Ishikawa (cell line): Measurements from ENCODE around the gene TWF1.

Experiments used
- CEBPB ChIP-seq: IDR thresholded peaks from 2 replicates; pipeline ENCODE4 v1.6.1; 2012
- CREB1 ChIP-seq: IDR thresholded peaks from 2 replicates; pipeline ENCODE4 v1.6.1; 2012; ENCODE audit warnings: low read depth
- EGR1 ChIP-seq: IDR thresholded peaks from 2 replicates; pipeline ENCODE4 v1.6.1; 2012
- EP300 ChIP-seq: IDR thresholded peaks from 2 replicates; pipeline ENCODE4 v1.6.1; 2012; ENCODE audit warnings: borderline replicate concordance
- FOXM1 ChIP-seq: IDR thresholded peaks from 2 replicates; pipeline ENCODE4 v1.6.1; 2012; ENCODE audit warnings: low read depth, borderline replicate concordance
- NFIC ChIP-seq: IDR thresholded peaks from 2 replicates; pipeline ENCODE4 v1.6.1; 2012
- RAD21 ChIP-seq: IDR thresholded peaks from 2 replicates; pipeline ENCODE4 v1.6.1; 2012; ENCODE audit warnings: low read depth
- TAF1 ChIP-seq: IDR thresholded peaks from 2 replicates; pipeline ENCODE4 v1.6.1; 2012; ENCODE audit warnings: low read depth, mild to moderate bottlenecking
- TCF12 ChIP-seq: IDR thresholded peaks from 2 replicates; pipeline ENCODE4 v1.6.1; 2012; ENCODE audit warnings: low read depth
- USF1 ChIP-seq: IDR thresholded peaks from 2 replicates; pipeline ENCODE4 v1.6.1; 2012
- YY1 ChIP-seq: IDR thresholded peaks from 2 replicates; pipeline ENCODE4 v1.6.1; 2012; ENCODE audit warnings: low read depth
- ZBTB7A ChIP-seq: IDR thresholded peaks from 2 replicates; pipeline ENCODE4 v1.6.1; 2012; ENCODE audit warnings: low read depth
- TF ChIP-seq, protein P1 (sequence below): IDR thresholded peaks from 2 replicates; pipeline ENCODE4 v1.6.1; 2012; ENCODE audit warnings: low read depth, mild to moderate bottlenecking

Gene TWF1

DNA sequence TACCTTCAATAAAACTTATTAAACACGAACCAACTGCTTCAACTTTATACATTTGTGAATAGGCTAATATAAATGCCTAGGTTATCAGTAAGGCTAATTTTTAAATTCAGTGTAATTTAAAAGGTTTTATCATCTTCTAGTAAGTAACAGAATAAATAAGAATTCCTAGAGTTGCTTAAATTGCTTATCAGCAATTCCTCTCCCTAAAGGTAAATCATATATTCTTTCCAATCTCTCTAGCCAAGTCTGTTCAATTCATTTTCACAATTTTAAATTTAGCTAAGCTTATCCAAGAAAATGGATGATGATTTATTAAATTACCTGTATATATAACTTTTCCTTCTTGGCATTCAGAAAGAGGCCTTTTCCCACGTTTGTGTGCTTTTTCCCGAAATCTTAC is 52.1 kb downstream of the TWF1 start:
- TF ChIP-seq FOXM1 (no peak), ZBTB7A (no peak), USF1 (no peak), EGR1 (no peak), TAF1 (no peak), CEBPB (no peak), EP300 (no peak), RAD21 (no peak)

- TF ChIP-seq CEBPB (peak; percentile 61), YY1 (no peak)
- TF ChIP-seq, protein P1, sequence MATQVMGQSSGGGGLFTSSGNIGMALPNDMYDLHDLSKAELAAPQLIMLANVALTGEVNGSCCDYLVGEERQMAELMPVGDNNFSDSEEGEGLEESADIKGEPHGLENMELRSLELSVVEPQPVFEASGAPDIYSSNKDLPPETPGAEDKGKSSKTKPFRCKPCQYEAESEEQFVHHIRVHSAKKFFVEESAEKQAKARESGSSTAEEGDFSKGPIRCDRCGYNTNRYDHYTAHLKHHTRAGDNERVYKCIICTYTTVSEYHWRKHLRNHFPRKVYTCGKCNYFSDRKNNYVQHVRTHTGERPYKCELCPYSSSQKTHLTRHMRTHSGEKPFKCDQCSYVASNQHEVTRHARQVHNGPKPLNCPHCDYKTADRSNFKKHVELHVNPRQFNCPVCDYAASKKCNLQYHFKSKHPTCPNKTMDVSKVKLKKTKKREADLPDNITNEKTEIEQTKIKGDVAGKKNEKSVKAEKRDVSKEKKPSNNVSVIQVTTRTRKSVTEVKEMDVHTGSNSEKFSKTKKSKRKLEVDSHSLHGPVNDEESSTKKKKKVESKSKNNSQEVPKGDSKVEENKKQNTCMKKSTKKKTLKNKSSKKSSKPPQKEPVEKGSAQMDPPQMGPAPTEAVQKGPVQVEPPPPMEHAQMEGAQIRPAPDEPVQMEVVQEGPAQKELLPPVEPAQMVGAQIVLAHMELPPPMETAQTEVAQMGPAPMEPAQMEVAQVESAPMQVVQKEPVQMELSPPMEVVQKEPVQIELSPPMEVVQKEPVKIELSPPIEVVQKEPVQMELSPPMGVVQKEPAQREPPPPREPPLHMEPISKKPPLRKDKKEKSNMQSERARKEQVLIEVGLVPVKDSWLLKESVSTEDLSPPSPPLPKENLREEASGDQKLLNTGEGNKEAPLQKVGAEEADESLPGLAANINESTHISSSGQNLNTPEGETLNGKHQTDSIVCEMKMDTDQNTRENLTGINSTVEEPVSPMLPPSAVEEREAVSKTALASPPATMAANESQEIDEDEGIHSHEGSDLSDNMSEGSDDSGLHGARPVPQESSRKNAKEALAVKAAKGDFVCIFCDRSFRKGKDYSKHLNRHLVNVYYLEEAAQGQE = no peak
These were observed 55.3 kb downstream of the TWF1 start for GRCh38 chr12:43750814-43751213.

DNA sequence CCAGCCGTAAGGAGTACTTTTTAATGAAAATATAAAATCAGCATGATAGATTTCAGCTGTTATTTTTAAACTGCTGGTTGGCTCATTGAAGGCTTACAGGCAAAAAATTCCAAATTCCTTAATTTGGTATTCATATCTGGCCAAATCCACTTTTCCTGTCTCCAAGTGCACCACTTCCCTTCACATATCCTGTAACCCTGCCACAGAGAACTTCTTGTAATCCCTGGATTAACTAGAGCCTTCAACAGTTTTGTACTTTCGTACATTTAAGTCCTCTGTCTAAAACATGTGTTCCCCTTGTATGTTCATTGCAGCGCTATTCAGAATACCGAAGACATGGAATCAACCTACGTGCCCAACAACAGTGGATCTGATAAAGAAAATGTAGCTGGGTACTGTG is 57.1 kb downstream of the TWF1 start:
- TF ChIP-seq CREB1 (no peak), TCF12 (no peak), FOXM1 (no peak)
- TF ChIP-seq, protein P1 = no peak

GRCh38 chr12:43744826-43745225 is 61.3 kb downstream of the TWF1 start:
- TF ChIP-seq NFIC (no peak), FOXM1 (no peak)
